Measurements from ENCODE around the gene C1orf146.
"Not testable (repeated sequence)": the region's sequence is repeated elsewhere in the genome, so short reads cannot be mapped to it uniquely, and the experiment has no call there.

C1orf146 gene

DNA sequence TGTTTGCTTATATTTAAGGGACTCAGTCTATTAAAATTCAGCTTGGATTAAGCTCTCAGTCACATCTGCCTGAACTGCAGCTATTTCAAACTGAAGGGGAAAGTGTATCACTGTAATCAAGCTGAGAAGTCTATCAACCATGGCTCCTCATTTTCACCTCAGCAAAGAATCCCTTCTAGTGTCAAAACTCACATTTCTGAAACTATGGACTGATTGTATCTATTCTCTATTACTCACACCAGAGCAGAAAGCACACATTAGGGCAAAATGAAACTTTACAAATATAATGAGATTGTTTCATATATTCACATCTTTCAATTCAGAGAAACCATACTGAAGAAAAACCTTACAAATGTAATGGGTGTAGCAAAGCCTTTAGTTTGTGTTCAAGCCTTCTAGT, 14.6 kb upstream of the C1orf146 start:
- Histone ChIP-seq H3K4me1 (ENCODE audit: control insufficient read depth, insufficient read depth, low read length, poor library complexity, severe bottlenecking) (no peaks in the 10 kb centered on the region), H3K4me3 (ENCODE audit: insufficient read depth, low read depth, low read length, poor library complexity, severe bottlenecking) (no peak overlapping the region), H3K27ac (ENCODE audit: insufficient read depth, low read length, poor library complexity, severe bottlenecking) (no peak overlapping the region), H3K36me3 (ENCODE audit: control insufficient read depth, insufficient read depth, low read length) (no peaks in the 10 kb centered on the region), H3K9me3 (ENCODE audit: control insufficient read depth, low read length) (no peaks in the 10 kb centered on the region), H3K27me3 (replicated peaks; ENCODE audit: control insufficient read depth, insufficient read depth, low read length, poor library complexity, severe bottlenecking) (no peaks in the 10 kb centered on the region)
- no peak for DNase-seq

DNA sequence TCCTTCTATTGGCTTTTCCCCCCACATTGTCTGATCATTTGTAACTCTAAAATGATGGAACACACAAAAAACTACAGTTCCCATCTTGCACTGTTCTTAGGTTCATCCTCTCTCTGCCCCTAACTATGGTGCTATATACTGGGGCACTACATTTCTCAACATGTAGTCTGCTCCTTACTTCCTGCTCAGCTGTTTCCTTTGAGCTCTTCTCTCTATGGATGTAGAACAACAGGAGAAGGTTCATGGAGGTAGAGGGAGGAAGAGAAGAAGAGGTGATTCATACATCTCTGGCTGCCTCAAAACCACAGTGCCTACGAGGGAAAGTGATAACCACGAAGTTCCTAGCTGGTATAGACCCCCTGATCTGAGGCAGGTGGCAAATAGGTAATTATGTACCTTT, 7.0 kb upstream of the C1orf146 start:
- Histone ChIP-seq H3K36me3 (ENCODE audit: control insufficient read depth, insufficient read depth, low read length) (no peaks in the 10 kb centered on the region), H3K9me3 (ENCODE audit: control insufficient read depth, low read length) (no peaks in the 10 kb centered on the region), H3K27me3 (replicated peaks; ENCODE audit: control insufficient read depth, insufficient read depth, low read length, poor library complexity, severe bottlenecking) (no peaks in the 10 kb centered on the region), H3K4me3 (ENCODE audit: insufficient read depth, low read depth, low read length, poor library complexity, severe bottlenecking) (no peak overlapping the region), H3K27ac (ENCODE audit: insufficient read depth, low read length, poor library complexity, severe bottlenecking) (no peak overlapping the region), H3K4me1 (ENCODE audit: control insufficient read depth, insufficient read depth, low read length, poor library complexity, severe bottlenecking) (no peaks in the 10 kb centered on the region)
- no peak for DNase-seq

DNA sequence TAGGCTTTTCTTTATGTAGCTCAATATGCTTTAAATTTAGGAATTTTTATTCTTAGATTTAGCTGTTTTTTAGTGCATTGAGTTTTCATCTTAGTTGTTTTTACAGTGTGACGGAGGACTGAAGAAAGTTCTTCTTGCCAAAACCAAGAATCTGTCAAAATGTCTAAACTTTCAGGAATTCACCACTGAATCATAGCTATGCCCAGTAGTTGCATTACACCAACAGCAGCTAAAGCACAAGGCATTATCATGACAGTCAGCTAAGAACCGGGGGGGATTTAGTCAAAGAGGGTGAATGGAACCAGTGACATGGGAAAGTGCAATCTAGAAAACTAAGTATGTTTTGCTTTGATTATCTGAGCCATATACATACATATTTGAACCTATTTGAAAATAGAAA, 6.5 kb upstream of the C1orf146 start:
- DNase-seq, result no peak
- Histone ChIP-seq H3K9me3 (ENCODE audit: control insufficient read depth, low read length) (no peaks in the 10 kb centered on the region), H3K36me3 (ENCODE audit: control insufficient read depth, insufficient read depth, low read length) (no peaks in the 10 kb centered on the region), H3K27me3 (replicated peaks; ENCODE audit: control insufficient read depth, insufficient read depth, low read length, poor library complexity, severe bottlenecking) (no peaks in the 10 kb centered on the region), H3K4me3 (ENCODE audit: insufficient read depth, low read depth, low read length, poor library complexity, severe bottlenecking) (no peak overlapping the region), H3K27ac (ENCODE audit: insufficient read depth, low read length, poor library complexity, severe bottlenecking) (no peak overlapping the region), H3K4me1 (ENCODE audit: control insufficient read depth, insufficient read depth, low read length, poor library complexity, severe bottlenecking) (no peaks in the 10 kb centered on the region)

DNA sequence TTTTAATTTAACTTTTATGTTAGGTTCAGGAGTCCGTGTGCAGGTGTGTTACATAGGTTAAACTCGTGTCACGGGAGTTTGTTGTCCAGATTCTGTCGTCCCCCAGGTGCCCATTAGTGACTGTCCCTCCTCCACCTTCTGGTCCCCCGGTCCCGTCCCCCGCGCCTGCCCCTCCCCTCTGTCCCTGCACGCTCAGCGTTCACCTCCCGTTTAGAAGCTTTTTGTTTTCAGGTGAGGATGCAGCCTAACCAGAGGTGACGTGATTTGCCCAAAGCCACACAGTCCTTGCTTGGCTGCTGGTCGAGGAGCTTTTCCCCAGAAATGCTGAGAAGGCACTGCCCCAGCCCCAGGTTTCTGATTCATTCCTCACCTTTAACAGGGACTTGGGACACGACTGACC, 844 bp downstream of the C1orf146 start:
- Histone ChIP-seq H3K27ac (ENCODE audit: insufficient read depth, low read length, poor library complexity, severe bottlenecking) (no peak overlapping the region), H3K36me3 (ENCODE audit: control insufficient read depth, insufficient read depth, low read length) (no peaks in the 10 kb centered on the region), H3K9me3 (ENCODE audit: control insufficient read depth, low read length) (no peaks in the 10 kb centered on the region), H3K4me3 (ENCODE audit: insufficient read depth, low read depth, low read length, poor library complexity, severe bottlenecking) (no peak overlapping the region), H3K4me1 (ENCODE audit: control insufficient read depth, insufficient read depth, low read length, poor library complexity, severe bottlenecking) (no peaks in the 10 kb centered on the region), H3K27me3 (replicated peaks; ENCODE audit: control insufficient read depth, insufficient read depth, low read length, poor library complexity, severe bottlenecking) (no peaks in the 10 kb centered on the region)
- no peak for DNase-seq

DNA sequence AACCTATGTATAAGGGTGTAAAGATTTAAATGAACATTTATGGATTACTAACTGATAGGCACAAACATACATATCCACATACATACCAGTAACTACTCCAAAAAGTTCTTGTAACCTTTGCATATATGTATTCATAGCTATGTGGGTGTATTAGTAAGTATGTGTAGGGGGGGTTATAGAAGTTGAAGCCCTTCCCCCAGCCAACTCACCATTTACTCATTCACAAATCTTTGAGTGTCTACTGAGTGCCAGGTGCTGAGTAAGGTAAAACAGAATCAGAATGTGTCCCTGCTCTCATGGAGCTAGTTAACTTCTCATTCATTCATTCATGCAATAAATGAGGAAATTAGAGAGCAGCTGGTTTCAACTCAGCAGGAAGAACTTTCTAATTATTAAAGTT, 1.3 kb downstream of the C1orf146 start:
- Histone ChIP-seq H3K36me3 (ENCODE audit: control insufficient read depth, insufficient read depth, low read length) (no peaks in the 10 kb centered on the region), H3K27ac (ENCODE audit: insufficient read depth, low read length, poor library complexity, severe bottlenecking) (no peak overlapping the region), H3K27me3 (replicated peaks; ENCODE audit: control insufficient read depth, insufficient read depth, low read length, poor library complexity, severe bottlenecking) (no peaks in the 10 kb centered on the region), H3K9me3 (ENCODE audit: control insufficient read depth, low read length) (no peaks in the 10 kb centered on the region), H3K4me1 (ENCODE audit: control insufficient read depth, insufficient read depth, low read length, poor library complexity, severe bottlenecking) (no peaks in the 10 kb centered on the region), H3K4me3 (ENCODE audit: insufficient read depth, low read depth, low read length, poor library complexity, severe bottlenecking) (no peak overlapping the region)
- no peak for DNase-seq

DNA sequence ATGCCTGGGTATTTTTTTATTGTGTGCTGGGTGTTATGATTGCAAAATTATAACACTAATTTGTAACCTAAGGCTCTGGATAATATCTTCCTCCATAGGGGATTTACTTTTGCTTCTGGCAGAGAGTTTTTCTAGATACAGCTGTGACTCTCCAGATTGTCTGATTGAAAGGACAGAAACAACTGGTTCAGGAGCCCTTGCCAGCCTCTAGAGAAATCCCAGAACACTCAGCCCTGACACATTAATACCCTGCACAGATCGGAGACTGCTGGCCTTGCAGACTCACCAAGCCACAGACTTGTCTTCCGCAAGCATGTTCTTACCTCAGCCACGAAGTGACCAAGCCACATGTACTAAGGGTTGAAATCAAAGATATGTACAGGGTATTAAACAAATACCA, 10.7 kb downstream of the C1orf146 start:
- H3K27me3 ChIP-seq (replicated peaks; ENCODE audit: control insufficient read depth, insufficient read depth, low read length, poor library complexity, severe bottlenecking), result no peaks in the 10 kb centered on the region
- H3K4me3 ChIP-seq (ENCODE audit: insufficient read depth, low read depth, low read length, poor library complexity, severe bottlenecking), result no peak overlapping the region
- no peak overlapping the region for H3K27ac ChIP-seq (ENCODE audit: insufficient read depth, low read length, poor library complexity, severe bottlenecking)
- H3K4me1 ChIP-seq (ENCODE audit: control insufficient read depth, insufficient read depth, low read length, poor library complexity, severe bottlenecking), result no peaks in the 10 kb centered on the region
- no peaks in the 10 kb centered on the region for H3K36me3 ChIP-seq (ENCODE audit: control insufficient read depth, insufficient read depth, low read length)
- H3K9me3 ChIP-seq (ENCODE audit: control insufficient read depth, low read length), result no peaks in the 10 kb centered on the region
- no peak for DNase-seq

DNA sequence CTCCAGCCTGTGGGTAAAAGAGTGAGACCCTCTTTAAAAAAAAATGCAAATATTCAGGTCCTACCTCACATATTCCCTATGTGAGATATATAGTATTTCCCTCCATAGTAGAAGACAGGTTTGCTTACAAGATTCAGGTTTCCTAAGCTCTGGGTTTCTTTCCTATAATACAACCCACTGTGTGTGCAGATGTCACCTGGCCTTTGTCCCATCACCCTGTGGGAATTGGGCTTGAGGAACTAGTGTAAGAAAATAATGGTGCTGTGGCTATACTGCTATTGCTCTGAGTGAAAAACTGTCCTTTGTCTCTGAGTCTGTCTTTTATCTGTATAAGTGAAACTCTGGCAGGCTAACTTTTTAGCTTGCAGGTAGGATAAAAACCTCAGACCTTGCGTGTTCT, 13.0 kb downstream of the C1orf146 start:
- no peak for DNase-seq
- H3K9me3 ChIP-seq (ENCODE audit: control insufficient read depth, low read length), result no peaks in the 10 kb centered on the region
- no peaks in the 10 kb centered on the region for H3K4me1 ChIP-seq (ENCODE audit: control insufficient read depth, insufficient read depth, low read length, poor library complexity, severe bottlenecking)
- no peak overlapping the region for H3K4me3 ChIP-seq (ENCODE audit: insufficient read depth, low read depth, low read length, poor library complexity, severe bottlenecking)
- H3K36me3 ChIP-seq (ENCODE audit: control insufficient read depth, insufficient read depth, low read length), result no peaks in the 10 kb centered on the region
- no peak overlapping the region for H3K27ac ChIP-seq (ENCODE audit: insufficient read depth, low read length, poor library complexity, severe bottlenecking)
- H3K27me3 ChIP-seq (replicated peaks; ENCODE audit: control insufficient read depth, insufficient read depth, low read length, poor library complexity, severe bottlenecking), result no peaks in the 10 kb centered on the region

DNA sequence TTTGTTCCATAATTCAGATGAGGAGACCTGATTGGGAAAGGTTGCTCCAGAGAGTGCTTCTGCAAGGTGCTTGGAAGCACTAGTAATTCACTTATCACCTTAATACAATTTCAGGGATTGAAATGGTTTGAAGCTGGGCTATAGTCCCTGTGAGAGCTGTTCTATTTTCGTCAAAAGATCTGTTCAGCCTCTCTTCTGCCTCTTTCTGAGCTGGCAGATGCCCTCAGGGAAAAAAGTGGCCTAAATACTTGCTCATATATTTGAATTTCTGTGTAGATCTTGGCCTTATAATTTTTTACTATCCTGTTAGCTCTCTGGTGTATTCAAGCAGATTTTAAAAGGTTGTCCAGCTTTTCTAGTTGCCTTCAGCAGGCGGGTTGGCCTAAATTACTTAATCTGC, 22.3 kb downstream of the C1orf146 start:
- Histone ChIP-seq H3K4me1 (ENCODE audit: control insufficient read depth, insufficient read depth, low read length, poor library complexity, severe bottlenecking) (no peaks in the 10 kb centered on the region), H3K4me3 (ENCODE audit: insufficient read depth, low read depth, low read length, poor library complexity, severe bottlenecking) (no peak overlapping the region), H3K36me3 (ENCODE audit: control insufficient read depth, insufficient read depth, low read length) (no peaks in the 10 kb centered on the region), H3K27me3 (replicated peaks; ENCODE audit: control insufficient read depth, insufficient read depth, low read length, poor library complexity, severe bottlenecking) (no peaks in the 10 kb centered on the region), H3K9me3 (ENCODE audit: control insufficient read depth, low read length) (no peaks in the 10 kb centered on the region), H3K27ac (ENCODE audit: insufficient read depth, low read length, poor library complexity, severe bottlenecking) (no peak overlapping the region)
- DNase-seq, result no peak

DNA sequence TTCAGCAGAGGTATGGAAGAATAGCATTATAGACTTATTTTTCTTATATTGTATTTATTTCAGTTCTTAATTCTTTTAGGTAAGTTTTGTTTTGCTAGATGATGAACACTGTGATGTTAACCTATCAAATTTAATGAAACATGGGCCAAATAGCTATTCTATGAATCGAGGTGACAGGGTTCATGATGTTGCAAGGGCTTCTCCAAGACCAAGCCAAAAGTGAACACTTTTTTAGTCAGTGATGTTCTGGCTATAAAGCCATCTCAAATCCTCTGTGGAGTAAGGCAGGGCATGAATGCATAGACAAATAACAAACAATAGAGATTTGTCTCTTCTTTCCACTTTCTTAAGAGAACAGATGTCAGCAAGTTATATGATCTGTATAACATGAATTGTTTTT, 26.7 kb downstream of the C1orf146 start:
- Histone ChIP-seq H3K27ac (ENCODE audit: insufficient read depth, low read length, poor library complexity, severe bottlenecking) (no peak overlapping the region), H3K27me3 (replicated peaks; ENCODE audit: control insufficient read depth, insufficient read depth, low read length, poor library complexity, severe bottlenecking) (no peaks in the 10 kb centered on the region), H3K4me3 (ENCODE audit: insufficient read depth, low read depth, low read length, poor library complexity, severe bottlenecking) (no peak overlapping the region), H3K4me1 (ENCODE audit: control insufficient read depth, insufficient read depth, low read length, poor library complexity, severe bottlenecking) (no peaks in the 10 kb centered on the region), H3K9me3 (ENCODE audit: control insufficient read depth, low read length) (no peaks in the 10 kb centered on the region), H3K36me3 (ENCODE audit: control insufficient read depth, insufficient read depth, low read length) (peaks cover 5% of the 10 kb centered on the region)
- DNase-seq, result no peak

DNA sequence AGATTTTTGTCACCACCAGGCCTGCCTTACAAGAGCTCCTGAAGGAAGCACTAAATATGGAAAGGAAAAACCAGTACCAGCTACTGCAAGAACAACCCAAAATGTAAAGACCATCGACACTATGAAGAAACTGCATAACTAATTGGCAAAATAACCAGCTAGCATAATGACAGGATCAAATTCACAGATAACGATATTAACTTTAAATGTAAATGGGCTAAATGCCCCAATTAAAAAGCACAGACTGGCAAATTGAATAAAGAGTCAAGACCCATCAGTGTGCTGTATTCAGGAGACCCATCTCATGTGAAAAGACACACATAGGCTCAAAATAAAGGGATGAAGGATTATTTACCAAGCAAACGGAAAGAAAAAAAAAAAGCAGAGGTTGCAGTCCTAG, 37.0 kb downstream of the C1orf146 start:
- H3K9me3 ChIP-seq (ENCODE audit: control insufficient read depth, low read length); H3K4me3 ChIP-seq (ENCODE audit: insufficient read depth, low read depth, low read length, poor library complexity, severe bottlenecking); DNase-seq; H3K36me3 ChIP-seq (ENCODE audit: control insufficient read depth, insufficient read depth, low read length); H3K27me3 ChIP-seq (replicated peaks; ENCODE audit: control insufficient read depth, insufficient read depth, low read length, poor library complexity, severe bottlenecking); H3K4me1 ChIP-seq (ENCODE audit: control insufficient read depth, insufficient read depth, low read length, poor library complexity, severe bottlenecking); H3K27ac ChIP-seq (ENCODE audit: insufficient read depth, low read length, poor library complexity, severe bottlenecking): not testable (repeated sequence)

DNA sequence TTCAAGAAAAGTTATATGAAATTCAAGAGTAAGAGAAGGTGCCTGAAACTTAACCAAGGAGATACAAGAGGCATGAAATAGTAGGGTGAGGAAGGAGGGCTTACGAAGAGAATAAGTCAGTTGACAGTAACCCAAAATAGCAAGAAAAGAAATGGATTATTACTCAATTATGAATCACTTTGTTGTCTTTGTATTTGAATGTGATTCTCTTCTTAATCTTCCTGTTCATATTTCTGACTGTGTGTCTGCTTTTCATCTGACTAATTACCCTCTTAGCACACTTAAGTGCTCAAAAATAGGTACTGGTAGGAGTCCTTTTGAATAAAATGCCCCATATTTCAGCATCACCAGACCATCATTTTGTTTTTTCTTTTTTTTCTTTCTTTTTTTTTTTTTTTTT, 41.6 kb downstream of the C1orf146 start:
- no peak for DNase-seq
- Histone ChIP-seq H3K27ac (ENCODE audit: insufficient read depth, low read length, poor library complexity, severe bottlenecking) (no peak overlapping the region), H3K9me3 (ENCODE audit: control insufficient read depth, low read length) (no peaks in the 10 kb centered on the region), H3K36me3 (ENCODE audit: control insufficient read depth, insufficient read depth, low read length) (peaks cover 20% of the 10 kb centered on the region), H3K27me3 (replicated peaks; ENCODE audit: control insufficient read depth, insufficient read depth, low read length, poor library complexity, severe bottlenecking) (no peaks in the 10 kb centered on the region), H3K4me1 (ENCODE audit: control insufficient read depth, insufficient read depth, low read length, poor library complexity, severe bottlenecking) (no peaks in the 10 kb centered on the region), H3K4me3 (ENCODE audit: insufficient read depth, low read depth, low read length, poor library complexity, severe bottlenecking) (no peak overlapping the region)
